ENCODE measurements around the gene MYDGF.

- TF ChIP-seq CTCF (IDR thresholded peaks at IDR 0.05; ENCODE audit: low read length) (no peak), EZH2 (optimal IDR thresholded peaks at IDR 0.05; ENCODE audit: low read depth, low read length) (no peak), EZH2phosphoT487 (IDR thresholded peaks at IDR 0.05; ENCODE audit: low read length) (no peak)
Observed at GRCh38 chr19:4673726-4674125, 3.6 kb upstream of the MYDGF start.

Data from MM.1S (cell line).